IPS-NIHi7 (cell line): ENCODE data around the gene QRICH1.
A peak's percentile ranks its signal among the peaks of the same experiment; 100 is the strongest.

Source experiments
- DNase-seq: peaks from one replicate; pipeline ENCODE4 v3.0.0; 2012; ENCODE audit warnings: mixed read lengths; ENCODE audit errors: extremely low spot score

QRICH1 gene, protein sequence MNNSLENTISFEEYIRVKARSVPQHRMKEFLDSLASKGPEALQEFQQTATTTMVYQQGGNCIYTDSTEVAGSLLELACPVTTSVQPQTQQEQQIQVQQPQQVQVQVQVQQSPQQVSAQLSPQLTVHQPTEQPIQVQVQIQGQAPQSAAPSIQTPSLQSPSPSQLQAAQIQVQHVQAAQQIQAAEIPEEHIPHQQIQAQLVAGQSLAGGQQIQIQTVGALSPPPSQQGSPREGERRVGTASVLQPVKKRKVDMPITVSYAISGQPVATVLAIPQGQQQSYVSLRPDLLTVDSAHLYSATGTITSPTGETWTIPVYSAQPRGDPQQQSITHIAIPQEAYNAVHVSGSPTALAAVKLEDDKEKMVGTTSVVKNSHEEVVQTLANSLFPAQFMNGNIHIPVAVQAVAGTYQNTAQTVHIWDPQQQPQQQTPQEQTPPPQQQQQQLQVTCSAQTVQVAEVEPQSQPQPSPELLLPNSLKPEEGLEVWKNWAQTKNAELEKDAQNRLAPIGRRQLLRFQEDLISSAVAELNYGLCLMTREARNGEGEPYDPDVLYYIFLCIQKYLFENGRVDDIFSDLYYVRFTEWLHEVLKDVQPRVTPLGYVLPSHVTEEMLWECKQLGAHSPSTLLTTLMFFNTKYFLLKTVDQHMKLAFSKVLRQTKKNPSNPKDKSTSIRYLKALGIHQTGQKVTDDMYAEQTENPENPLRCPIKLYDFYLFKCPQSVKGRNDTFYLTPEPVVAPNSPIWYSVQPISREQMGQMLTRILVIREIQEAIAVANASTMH

DNA sequence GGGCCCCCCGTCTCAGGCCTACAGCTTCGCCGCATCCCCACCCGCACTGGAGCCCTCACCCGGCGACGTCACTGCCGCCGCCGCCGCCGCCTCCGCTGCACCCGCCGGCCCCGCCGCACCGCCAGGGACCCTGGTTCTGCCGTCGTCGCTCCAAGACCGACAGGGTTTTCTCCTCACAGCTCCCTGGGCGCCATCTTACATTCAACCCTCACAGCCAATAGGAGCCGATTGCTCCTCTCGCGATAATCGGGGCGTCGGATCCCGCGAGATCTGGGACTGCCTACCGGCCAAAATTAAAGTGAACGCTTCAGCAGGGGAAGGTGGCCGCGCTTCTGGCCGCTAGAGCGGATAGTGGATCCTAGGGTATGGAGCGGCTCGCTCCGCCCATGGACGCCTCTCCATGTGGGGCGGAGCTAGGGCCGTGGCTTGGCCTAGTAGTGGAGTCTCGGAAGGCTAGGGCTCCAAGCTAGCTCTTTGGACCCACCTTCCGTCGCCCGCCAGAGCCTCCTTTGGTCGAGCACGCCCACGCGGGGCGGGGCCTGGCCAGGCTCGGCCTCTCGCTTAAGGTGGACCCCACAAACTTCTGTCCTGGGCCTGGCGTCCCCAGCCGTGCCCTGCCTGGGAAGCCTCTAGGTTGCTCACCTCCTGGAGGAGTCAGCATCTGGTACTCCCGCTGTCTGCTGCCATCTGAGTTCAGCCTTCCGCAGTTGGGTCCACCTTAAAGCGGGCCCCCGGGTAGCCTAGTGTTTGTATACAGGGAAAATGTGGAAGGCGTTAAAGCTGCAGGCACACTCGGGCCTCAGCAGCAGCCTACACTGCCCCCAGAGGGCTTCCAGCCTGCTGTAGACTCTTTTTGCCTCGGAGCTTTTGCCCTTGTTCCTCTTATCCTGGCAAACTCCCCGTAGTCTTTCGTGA is at the start of gene QRICH1:
QRICH1 (minus strand) TSS at position 219 of the 915 bp plus-strand sequence. CDS start 17,054 bp downstream, outside the sequence.
- peak; percentile 90 for DNase-seq

DNA sequence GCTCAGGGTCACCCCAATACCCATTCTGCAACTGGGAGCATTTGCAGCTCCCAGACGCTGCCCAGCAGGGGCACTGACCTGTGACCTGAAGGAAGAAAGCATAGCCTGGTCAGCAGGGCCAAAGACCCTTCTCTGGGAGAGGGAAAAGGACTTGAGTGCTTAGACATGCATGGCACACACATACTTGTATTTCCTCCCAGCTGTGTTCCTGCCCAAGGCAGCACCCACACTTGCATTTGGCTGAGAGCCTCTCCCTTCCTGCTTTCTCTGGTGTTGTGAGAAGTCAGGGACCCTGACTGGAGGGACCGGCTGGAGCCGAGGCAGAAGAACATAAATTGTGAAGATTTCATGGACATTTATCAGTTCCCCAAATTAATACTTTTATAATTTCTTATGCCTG is 46.2 kb upstream of the QRICH1 start:
- DNase-seq = no peak

DNA sequence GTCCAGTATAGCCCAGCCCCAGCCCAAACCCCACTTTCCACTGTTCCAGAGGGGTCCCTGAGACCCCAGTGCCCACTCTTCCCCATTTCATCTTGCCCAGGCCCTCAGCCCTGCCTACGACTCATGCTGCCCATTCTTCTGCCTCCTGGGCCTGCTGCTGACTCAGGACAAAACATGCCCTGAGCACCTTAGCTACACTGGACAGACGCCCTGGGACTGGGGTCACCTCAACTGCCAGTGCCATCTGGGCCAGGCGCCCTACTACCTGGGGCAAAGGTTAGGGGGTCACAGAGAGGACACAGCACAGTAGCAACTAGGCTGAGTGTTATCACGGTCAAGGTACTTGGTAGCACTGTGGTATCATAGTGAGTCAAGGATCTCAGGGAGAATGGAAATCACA is 41.6 kb upstream of the QRICH1 start:
- no peak for DNase-seq

DNA sequence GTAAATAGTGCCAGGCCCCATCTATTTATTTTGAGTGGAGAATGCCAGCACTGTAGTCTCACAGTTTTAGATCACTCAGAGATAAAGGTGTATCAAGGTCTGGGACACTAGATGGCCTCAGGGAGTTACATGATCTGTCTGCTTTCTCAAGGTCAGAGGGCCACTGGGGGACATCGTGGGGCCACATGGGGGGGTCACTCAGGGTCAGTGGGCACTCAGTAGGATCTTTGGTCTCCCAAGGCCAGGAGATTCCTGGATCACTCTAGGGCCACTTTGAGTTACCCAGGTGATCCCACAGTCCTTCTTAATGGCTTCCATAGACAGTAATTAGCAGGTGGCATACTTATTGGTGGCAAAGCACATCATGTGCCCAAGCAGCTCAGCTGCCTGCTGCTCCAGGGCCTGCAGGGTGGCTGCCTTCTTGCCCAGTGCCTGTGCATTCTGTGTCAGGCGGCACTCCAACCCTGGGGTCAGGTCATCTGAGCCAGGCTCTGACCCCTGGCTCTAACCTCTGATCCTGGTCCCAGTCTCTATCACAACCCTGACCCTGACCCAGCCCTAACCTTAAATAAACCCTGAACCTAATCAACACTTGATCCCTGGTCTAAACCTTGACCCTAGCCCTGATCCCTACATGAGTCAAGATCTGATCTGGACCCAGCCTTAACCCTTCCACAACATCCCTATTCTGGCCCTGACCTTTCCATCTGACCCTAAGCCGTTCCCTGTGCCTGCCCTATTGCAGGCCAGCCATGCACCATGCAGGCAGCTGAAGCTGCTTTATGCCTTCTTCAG is 40.8 kb upstream of the QRICH1 start:
- peak; percentile 29 for DNase-seq

DNA sequence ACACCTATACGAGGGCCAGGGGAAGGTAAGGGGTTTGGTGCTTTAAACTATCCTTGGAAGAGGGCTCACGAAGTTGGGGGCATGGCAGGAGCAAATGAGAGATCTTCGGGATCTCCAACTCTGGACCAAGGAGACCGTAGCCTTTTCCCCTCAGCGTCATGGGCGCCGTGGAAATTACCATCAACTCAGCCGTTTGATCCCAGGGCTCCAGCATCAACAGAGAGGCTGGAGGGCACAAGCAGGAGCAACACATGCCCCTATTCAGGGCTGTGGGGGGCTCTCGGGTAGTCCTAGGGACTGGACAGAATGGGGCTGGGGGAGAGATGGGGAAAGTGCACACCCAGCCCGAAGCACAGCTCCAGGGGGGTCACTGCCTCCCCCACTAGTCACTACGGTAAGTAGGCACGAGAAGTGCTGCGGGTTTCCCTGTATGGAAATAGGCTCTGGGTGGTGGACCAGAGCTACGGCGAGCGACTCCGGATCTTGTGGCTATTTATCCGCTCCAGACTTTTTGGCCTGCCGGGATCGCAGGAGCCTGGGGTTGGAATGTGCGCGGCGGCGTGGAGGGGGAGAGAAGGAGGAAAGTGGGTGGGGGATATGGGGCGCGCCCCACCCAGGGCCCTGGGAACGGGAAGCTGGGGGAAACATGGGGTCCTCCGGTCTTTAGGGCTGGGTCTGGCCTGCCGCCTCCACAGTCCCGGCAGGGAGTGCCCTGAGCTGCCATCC is 39.5 kb upstream of the QRICH1 start:
- peak; percentile 92 for DNase-seq

DNA sequence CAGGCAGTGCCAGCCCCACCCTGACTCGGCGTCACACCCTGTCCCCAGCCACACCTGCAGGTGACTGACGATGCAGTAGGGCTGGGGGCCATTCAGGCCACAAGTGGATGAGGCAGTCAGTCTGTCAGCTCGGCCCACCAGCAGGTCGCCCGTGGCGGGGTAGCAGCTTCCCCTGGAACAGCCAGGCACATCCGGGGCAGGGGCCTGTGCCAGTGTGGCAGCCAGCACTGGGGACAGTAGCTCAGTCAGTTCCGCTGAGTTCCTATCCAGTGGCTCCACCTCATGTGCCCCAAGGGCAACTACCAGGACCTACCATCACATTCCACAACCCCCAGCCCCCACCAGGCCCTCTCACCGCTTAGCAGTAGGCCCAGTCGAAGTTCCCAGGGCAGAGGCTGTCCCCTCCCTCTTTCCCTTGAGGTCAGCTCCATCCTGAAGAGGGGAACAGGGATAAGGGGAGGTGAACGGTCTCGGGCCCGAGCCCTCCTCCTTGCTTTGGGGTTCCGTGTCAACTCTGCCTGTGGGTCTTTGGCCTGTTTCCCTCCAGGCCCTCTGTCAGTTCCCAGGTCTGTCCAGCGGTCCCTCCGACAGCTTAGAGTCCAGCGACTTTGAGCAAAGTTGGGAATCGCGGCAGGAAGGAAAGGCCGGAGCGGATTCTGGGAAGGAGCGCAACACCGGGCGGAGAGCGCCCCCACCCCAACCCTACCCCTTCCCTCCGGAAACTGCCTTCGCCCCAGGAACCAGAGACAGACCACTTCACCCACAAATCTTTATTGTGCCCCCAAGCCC is 38.8 kb upstream of the QRICH1 start, which contains the start of gene LAMB2:
LAMB2 (minus strand) TSS at position 614 of the 789 bp plus-strand sequence; CDS start at position 431, 183 bp downstream.
- DNase-seq = peak; percentile 88

DNA sequence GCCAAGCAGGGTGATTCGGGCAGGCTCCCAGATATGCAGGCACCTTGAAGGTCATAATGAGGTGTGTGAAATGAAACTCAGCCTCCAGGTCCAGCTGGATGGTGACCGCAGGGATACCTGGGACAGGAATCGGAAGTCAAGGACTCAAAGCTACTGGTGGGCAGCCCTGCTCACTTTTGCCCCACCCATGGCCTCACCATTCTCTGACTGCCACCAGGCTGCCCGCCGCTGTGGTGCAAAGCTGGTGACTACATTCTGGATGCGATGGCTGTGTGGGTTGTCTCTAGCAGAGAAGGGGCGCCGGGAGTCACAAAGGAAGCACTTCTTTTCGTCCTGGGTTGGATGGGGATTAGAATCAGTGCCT is 38.2 kb upstream of the QRICH1 start:
- no peak for DNase-seq

DNA sequence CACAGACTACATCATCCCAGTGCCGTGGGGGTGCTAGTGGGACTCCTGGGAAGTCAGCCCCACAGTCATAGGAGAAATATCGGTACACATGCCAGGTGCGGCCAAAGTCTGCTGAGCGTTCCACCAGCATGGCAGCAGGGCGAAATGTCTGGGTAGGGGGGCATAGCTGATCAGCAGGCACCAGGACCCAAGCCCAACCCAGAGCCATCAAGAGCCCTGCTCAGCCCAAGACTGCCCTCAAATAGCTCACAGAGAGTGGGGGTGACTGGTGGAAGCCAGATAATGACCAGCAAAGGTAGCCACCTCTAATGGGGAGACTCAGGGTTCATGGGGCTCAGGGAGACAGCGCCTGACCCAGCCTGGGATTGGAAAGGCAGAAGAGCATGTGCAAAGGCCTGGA is 37.7 kb upstream of the QRICH1 start:
- no peak for DNase-seq

DNA sequence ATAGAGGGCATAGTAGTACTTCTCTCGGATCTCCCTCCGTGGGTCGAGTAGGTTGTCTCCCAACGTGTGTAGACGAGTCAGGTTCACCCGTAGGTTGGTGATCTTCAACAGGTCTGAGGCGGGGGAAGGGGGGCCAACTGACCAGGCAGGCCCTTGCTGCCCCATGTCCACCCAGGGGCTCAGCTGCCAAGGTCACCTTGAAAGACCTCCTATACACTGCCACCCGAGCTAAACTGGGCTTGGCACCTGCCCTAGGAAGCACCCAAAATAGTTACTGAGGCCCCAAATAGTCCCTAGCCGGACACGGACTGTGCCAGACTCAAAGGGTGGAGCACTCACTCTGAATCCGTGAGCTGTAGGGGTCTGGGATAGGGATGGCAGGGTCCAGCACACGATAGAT is 37.2 kb upstream of the QRICH1 start:
- no peak for DNase-seq

DNA sequence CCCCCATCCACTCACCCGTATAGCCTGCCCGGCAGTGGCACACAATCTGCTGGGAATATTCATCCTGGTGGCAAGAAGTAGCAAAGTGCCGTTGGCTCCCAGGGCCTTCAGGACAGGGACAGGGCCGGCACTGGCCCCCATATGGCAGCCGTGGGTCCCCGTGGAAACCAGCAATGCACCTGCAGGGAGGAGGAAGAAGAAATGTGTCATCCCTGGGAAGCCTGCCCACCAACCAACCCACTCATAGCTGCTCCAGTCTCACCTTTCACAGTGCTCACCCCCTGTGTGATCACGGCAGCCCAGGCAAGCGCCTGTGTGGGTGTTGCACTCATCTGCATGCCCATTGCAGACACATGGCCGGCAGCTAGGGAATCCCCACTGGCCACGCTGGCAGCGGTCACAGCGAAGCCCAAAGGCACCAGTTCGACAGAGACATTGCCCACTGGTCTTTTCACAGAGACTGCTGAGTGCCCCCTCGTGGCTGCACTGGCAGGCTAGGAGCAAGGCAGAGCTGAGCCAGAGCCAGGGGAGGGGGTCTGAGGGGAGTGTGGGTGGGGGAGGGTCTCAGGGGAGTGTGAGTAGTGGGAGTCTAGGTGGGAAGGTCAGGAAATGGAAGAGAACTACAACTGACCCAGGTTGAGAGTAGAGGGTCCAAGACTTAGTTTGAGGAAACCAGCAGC is 31.3 kb upstream of the QRICH1 start:
- DNase-seq = peak; percentile 18

DNA sequence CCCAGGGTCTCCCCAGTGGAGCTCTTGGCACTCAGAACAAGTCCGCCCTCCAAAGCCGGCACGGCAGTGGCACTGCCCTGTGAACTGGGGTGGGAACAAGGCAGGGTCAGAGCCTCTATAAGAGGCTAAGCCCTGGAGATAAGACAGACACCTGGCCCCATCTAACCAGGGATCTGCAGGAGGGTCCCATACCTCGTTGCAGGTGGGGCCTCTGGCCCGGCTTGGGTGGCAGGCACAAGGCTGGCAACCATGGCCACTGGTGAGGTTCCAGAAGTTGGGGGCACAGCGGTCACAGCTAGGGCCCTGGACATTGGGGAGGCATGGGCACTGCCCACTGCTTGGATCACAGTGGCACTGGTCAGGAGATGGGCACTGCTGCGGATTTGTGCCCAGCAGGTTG is 30.3 kb upstream of the QRICH1 start:
- DNase-seq = no peak

DNA sequence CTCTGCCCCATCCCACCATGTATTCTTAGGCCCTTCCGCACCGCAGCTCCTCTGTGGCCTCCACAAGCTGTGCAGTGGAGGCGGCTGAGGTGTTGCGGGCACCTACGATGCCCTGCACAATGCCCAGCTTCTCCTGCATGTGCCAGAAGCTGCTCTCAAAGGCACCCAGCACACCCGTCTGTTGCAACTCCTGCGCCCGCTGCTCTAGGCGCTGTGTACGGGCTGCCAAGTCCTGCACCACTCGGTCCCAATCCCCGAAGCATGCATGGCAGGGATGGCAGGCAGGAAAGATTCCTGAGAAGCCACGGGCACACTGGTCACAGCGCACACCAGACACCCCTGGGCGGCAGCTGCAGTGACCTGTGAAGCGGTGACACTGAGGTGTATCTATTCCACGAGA is 29.8 kb upstream of the QRICH1 start:
- no peak for DNase-seq

DNA sequence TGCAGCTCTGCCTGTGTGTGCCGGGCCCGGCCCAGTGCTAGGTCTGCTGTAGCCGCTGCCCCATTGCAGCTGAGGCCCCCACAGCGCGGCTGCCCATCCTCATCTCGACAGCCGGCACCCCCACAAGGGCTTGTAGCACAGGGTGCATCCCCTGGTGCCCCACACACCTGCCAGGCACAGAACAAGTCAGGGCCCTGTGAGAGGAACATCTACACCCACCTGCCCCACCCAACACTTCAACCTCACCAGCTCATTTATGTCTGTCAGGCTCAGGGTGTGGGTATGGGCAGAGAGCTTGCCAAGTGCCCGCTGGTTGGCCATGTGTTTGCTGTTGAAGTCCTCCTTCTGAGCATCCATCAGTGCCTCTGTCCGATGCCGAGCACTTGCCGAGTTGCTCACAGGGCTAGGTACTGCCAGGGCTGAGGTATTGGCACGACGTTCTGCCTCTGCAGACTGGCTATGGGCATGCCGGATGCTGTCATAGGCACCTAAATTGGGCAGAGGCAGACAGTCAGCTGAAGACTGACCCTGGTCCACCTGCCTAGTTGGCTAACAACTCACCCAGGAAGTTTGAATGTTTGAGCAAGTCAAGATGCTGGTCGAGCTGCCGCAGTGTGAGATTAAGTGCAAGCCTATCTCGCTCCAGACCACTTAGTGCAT is 29.1 kb upstream of the QRICH1 start:
- no peak for DNase-seq

DNA sequence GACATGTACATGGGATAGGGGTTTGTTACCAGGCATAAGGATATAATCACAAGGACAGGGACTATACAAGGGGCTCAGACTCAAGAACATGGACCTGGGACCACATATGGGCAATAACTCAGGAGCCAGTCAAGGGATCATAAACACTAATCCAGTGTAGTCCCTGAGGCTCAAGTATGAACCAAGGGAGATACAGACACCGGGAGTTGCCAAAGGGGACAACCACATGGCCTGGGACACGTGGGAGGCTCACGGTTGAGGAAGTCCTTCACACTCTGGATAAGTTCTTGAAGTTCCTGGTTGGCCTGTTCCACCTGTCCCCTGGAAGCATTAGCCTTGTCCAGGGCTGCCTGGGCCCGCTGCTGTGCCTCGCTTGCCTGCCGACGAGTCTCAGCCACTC is 28.6 kb upstream of the QRICH1 start:
- no peak for DNase-seq

DNA sequence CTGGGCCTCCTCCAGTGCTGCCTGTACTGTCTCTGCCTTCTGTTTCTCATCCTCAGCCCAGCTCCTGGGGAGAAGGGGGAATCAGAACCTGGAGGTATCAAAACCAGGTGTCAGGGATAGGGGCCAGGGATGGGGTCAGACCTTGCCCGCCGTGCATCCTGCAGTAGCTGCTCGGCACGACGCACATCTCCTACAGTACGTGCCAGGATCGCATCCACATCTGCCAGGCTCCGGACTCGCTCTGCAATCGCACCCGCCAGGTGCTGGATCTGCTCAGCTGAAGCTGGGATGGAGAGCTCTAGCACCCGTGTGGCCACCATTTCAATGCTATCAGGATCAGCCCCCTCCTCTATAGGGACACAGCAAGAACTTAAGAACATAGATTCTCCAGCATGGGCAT is 28.2 kb upstream of the QRICH1 start:
- no peak for DNase-seq

DNA sequence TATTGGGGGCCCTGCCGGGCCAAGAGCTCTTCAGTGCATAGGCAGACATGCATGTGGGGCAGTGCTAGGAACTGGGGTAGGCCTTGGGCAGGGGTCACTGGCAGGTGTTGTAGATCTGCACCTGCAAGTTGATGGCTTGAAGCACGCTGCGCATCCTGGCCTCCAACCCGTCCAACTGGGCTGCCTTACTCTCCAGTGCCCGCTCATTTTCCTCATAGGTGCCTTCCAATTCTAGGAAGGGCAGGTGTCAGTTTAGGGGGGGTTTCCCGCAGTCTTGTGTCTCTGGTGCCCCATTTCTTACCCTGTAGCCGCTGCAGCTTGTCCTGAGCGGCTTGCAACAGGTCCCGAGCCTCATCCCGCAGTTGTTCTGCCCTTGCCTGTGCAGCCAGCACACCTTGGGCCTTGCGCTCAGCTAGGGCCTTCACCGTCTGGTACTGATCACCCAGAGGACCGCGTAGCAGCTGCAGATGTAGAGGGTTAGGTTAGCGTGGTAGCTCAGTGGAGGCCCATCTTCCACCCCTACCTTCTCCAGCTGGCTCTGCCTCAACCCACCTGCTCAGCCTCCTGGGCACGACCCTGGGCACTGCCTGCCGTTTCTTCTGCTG is 27.4 kb upstream of the QRICH1 start:
- DNase-seq = no peak

DNA sequence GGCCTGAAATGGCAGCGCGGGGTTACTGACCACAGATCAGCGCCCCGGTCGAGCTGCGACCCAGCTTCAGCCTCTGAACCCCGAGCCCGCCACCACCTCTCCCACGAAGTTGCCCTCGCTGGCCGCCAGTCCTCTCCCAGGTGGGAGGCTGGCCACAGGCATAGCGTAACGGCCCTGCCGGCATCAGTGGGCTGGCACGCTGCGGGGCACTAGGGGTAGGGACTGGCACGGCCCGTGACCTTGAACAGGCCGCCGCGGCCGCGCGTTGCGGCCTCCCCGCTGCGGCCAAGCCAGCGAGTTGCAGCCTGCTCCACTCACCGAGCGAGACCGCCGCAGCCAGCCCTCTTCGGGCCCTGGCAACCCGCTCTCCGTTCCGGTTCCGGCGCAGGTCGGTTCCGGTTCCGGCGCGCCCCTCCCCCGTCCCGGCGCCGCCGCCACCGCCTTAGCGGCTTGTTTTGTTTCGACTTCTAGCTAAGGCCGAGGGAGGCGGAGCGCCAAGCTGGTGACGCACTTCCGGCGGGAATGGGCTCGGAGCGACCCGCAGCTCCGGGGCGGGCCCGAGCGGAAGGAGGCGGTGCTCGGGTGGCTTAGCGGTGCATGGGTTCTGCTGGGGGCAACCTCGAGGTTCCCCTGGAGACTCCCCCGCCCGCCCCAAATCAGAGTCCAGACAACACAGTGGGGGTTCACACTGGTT is 26.7 kb upstream of the QRICH1 start, which contains the start of gene USP19:
USP19 (minus strand) TSS at position 386 of the 694 bp plus-strand sequence. CDS start 1,678 bp downstream, outside the sequence.
- peak; percentile 99 for DNase-seq
